GM18526 (cell line): Measurements from ENCODE around the gene ZRSR2.

ENCODE experiments used
- POLR2A ChIP-seq: IDR thresholded peaks from 3 replicates; pipeline ENCODE4 v1.6.1; 2011; ENCODE audit not compliant: insufficient read length; ENCODE audit errors: extremely low read depth

Gene ZRSR2

DNA sequence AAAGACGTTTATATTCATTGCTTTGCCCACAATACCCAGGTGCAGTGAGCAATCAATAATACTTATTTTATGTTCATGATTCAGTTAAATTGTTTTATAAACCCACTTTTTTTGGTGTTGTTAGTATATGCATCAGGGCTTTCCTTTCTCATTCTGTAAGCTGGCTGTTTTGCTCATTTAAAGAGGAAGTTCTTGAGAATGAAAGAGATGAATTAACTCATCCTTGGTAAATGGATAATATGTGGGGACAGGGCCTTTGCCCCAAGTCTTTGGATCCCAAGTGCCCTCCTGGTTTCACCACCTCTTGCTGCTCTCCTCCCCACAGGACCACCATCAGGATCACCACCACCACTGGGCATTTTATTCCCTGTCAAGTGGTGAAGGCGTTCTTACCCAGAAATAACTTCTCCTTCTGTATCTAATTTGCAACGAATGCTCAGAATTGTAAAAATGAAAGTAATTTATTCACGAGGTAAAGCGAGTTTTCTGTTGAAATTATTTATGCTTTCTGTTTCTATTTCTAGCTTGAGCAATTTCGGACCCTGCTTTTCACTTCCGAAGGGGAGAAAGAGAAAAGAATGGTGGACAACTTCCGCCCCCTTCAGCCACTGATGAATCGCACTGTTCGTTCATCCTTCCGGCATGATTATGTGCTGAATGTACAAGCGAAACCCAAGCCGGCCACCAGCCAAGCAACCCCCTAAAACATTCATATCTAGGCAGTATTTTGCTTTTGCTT, 8.2 kb upstream of the ZRSR2 start:
- TF ChIP-seq POLR2A, result no peak

DNA sequence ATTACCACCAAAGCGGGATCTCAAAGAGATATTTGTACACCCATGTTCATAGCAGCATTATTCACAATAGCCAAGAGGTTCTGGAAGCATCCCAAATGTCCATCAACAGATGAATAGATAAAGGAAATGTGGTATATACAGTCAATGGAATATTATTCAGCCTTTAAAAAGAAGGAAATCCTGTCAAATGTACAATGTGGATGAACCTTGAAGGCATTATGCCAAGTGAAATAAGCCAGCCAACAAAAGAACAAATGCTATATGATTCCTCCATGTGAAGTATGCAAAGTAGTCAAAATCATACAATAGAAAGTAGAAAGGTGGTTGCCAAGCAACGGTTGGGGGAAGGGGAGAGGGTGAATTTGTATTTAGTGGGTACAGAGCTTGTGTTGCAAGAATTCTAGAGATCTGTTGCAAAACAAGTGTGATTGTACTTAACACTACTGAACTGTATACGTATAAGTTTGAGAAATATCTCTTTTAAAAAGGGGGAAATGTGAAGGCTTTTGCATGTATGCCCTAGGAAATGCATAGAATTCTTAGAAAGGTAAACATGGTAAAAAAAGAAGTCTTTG, 5.0 kb upstream of the ZRSR2 start:
- no peak for TF ChIP-seq POLR2A

DNA sequence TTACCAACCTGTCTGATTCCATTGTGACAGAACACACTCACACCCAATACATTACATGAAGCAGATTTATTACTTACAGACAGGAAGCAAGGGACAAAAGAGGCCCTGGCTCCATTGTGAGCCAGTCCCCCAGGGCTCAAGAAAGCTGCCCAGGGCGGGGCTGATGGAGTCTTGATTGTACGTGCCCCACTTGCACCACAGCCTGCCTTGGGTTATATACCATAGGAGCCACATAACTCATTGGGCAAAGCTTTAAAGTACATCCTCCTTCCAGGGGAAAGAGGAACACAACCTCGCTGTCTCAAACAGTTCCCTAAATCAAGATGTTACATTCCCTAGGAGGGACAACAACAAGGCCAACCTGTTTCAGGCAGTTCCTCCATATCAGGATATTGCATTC, 3.4 kb upstream of the ZRSR2 start:
- no peak for TF ChIP-seq POLR2A

DNA sequence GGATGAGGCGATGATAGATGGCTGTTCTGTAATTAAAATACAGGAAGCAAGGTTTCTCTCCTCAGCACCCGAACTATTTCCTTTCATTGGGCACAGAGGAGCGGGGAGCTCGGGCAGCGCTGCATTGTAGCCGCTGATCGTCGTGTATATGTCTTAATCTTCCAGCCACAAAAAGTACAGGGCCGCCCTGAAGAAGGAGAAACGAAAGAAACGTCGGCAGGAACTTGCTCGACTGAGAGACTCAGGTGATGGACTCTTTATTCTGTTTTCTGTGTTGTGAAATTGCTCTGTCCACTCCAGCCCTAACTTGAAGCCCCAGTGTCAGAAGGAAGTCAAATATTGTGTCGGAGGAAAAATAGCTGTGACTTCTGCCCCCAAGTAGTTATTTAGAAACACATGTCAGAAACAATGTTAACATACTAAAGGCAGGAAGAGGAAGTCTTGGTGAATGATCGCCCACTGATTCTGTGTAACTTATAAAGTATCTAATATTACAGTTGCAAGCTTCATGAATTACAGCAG, 546 bp downstream of the ZRSR2 start:
- TF ChIP-seq POLR2A, result no peak

DNA sequence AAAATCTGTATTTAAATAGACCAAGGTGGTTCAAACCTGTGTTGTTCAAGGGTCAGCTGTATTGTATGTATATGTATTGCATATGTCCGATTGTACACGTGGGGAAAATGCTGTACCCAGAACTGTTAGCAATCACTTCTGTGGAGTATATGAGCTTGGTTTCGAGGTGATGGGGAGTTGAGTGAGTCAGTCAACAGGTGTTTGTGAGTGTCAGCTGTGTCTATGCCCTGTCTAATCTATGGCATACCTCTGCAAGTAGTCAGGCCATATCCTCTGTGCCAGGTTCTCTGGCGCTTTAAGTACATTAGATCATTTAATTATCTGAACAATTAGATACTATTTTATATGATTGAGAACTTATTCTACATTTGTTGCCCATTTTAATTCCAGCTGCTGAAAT, 7.4 kb downstream of the ZRSR2 start:
- no peak for TF ChIP-seq POLR2A

DNA sequence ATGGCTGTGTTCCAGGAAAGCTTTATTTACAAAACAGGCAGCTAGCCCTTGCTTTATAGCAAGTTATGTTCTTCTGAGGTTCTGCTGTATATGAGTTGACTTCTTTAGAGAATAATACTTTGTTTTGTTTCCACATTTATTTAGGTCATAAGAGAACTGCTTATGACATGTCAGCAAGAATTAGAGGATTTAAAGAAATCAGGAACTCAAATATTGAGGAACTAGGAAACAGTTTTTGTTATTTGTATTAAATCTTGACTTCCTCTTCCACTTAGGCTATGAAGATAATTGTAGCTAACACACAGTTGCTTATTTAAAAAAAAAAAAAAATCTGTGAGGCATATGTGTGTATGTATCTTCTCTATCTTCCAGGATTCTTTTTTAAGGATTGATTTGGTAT, 14.3 kb downstream of the ZRSR2 start:
- no peak for TF ChIP-seq POLR2A

DNA sequence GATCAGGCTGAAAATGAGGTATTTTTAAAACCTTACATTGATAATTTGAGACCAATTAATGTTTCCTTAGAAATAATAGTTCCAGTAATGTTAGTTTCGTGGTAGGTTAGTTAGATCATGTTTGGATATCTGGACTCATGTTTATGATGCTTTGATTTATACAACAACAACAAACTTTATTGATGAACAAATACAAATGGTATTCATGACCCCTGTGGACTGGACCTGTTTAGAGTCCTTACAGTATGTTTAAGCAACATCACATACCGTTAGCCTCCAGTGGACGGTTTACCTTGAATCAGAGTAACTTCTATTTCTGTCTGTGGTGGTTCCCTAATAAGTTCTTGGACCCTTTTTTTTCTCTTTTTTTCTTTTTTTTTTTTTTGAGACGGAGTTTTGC, 18.0 kb downstream of the ZRSR2 start:
- no peak for TF ChIP-seq POLR2A

DNA sequence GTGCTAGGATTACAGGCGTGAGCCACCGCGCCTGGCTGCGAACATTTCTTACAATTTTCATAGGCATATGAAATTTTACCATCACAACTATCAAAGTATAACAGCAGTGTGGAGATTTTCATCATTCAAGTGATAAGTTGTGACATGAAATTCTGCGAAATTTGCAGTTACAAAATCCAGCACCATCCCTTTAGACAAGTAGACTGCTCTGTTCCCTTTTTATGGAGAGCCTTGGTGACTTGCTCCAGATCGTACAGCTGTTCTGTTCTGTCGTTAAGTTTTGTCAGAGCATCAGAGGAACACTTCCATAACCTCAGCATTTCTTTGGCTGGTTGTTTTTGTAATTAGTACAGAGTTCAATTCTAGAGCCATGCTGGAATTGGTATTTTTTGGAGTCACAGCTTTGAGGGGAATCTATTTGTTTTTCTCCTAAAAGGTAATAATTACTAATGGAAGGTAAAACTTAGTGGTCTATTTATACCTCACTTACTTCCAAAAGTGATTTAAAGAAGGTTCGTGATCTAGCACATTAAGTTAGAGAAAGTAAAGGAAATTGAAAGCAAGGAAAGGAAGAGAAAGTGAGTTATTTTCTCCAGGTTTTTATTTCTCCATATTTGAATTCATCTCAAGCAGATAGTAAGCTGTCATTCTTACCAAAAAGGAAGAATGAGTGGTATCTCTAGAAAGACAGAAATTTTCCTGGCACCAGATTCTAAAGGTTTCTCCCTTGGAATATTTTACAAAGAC, 22.1 kb downstream of the ZRSR2 start:
- no peak for TF ChIP-seq POLR2A

DNA sequence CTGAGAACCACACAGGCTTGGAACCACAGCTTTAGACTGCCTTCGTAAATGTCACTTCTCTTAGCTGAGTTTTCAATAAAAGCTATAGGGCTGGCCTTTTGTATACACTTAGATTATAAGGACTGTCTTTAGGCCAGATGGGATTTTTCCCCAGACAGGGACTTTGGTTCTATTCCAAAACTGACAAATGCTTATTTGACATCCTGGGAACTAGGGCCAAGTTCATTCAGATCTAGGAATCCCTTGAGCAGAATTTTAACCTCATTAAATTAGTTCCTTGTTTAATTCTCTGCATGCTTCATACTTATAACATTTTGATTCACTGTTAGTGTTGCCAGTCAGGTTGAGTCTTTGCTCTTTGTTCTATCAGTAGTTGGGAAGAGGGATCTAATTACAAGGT, 23.1 kb downstream of the ZRSR2 start:
- no peak for TF ChIP-seq POLR2A

DNA sequence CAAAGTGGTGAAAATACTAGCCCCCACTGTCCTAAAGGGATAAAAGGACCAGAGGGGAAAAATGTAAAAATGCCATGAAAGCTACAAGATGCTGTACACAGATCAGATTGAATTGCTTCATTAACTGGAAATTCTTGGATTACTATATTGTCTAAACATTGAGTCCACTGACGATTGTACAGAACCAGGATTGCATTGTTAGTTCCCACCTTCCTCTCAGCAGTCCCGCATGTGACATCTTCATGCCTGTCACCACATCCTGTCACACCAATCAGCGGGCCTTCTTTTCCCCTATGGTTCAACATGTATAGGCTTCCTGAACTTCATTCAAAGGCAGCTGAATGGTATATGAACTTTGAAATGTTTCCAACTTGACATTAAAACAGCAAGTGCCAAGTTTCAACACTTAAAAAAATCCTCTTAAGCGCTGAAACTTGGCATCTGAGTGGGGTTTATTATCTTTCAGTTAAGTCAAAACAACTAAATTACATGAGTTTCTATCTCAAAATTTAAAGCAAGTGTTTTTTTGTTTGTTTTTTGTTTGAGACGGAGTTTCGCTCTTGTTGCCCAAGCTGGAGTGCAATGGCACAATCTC, 24.6 kb downstream of the ZRSR2 start:
- TF ChIP-seq POLR2A, result no peak

DNA sequence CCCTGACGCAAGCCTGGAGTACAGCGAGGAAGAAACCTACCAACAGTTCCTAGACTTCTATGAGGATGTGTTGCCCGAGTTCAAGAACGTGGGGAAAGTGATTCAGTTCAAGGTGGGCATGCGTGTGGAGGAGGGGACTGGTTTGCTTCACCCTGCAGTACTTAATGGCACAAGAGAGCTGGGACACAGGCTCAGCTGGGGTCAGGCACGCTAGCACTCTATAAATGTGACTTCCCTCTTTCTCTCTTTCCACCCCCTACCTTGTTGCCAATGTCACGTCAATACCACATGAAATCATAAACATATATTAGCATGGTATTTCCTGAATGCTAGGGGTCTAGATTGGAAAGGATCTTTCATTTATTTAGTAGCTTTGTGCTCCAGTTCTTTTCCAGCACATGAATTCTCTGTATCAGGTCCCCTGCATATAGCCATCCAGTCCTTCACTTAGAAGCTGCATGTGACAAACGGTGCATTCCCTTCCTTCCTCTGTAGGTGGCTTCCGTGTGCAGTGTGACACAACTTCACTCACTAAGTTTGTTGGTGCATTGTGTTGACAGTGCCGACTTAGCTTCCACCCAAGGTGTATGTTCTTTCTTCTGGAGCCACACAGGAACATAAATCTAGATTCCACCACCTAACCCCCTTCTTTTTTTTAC, 25.6 kb downstream of the ZRSR2 start:
- no peak for TF ChIP-seq POLR2A

DNA sequence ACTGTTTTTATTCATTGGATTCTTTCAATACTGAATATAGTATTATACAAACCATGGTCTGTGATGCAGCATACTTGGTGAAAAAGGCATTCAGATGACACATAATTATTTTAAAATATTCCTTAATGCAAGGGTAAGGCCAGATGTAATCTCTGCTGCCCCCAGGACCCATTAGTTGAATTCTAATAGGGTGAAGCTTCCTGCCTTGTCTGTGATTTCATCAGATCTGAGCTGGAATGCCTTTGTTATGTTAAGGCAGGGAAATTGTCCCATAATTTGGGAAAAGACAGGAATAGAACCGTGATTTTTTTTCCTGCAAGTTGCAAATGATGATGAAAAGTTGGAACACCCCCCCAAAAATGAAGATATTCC, 26.1 kb downstream of the ZRSR2 start:
- no peak for TF ChIP-seq POLR2A

DNA sequence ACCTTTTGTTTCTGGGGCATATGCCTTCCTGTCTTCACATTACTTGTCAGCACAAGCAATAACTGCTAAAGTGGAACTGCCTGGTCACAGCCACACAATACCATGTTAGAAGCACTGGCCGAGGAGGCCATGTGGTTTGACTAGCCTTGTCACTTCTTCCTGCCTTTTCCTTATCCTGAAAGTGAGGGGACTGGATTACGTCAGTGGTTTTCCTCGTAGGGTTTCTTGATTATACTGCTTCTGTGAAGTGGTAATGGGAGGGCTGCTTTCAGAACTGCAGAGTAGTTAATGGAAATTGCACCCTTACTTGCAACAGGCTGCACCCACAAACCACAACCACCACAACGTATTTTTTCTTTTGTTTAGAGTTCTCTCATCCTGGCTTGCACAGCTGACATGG, 26.6 kb downstream of the ZRSR2 start:
- TF ChIP-seq POLR2A, result no peak

DNA sequence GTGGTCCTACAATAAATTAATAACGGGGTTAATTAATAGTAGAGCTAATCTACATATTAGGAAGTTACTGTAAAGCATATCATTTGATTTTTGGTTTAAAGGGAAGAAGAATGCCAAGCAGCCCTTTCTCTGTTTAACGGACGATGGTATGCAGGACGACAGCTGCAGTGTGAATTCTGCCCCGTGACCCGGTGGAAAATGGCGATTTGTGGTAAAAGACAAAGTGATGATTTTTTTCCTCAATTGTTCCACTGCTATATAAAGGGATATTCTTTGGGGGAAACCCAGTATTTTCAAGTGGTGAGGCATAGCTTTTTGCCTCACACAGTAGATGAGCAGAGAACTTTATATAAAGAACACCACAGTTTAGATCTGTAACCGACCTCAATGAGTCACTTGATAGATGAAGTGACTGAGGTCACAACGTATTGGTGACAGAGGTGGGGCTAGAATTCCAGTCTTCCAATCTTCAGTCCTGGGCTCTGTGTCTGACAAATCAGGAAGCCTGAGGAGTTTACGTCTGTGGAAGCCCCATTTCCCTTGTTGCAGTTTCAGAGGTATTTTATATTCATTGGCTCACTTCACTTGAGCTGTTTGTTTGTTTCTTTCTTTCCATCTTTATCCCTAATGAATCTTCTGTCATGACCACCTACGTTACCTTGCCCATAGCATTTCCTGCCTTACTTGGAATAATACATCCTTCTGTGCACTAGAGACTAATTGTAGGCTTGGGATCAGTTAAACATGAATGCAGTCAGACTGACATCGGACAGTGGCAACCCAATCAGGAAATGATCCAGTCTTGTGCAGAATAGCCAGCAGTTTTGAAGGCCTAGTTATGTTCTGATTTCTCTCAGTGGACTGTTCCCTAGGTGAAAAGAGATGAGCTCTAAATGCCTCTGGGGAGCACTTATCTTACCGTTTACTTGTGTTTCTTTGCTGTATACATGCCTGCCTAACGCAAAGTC, 30.1 kb downstream of the ZRSR2 start:
- TF ChIP-seq POLR2A, result no peak
